GM23338 (cell line): ENCODE results near the gene SBNO1.

ENCODE experiments used
- CREB1 ChIP-seq: fragments of 250-450 bp; sonication (Bioruptor Pico); IDR thresholded peaks from 2 replicates; pipeline ENCODE4 v1.5.0; 2020; ENCODE audit warnings: low read depth, mild to moderate bottlenecking, moderate library complexity
- CTCF ChIP-seq, 2 experiments: fragments of 200-600 bp in 1 of 2; sonication (generic) in 1 of 2; conservative IDR thresholded peaks; 2 replicates each; pipeline versions ENCODE4 v1.5.1 to v1.6.1; 2016 to 2017; ENCODE audit warnings: antibody characterized with exemption in 2 of 2, low read depth in 2 of 2, mild to moderate bottlenecking in 2 of 2, moderate library complexity in 1 of 2
- EZH2 ChIP-seq: fragments of 200-600 bp; sonication (generic); IDR thresholded peaks from one replicate; pipeline ENCODE4 v1.8.0; 2017; ENCODE audit warnings: antibody characterized with exemption, mild to moderate bottlenecking, low read depth; ENCODE audit not compliant: unreplicated experiment
- EZH2phosphoT487 ChIP-seq: fragments of 200-600 bp; sonication (generic); IDR thresholded peaks from one replicate; pipeline ENCODE4 v1.8.1; 2018; ENCODE audit warnings: antibody characterized with exemption; ENCODE audit not compliant: unreplicated experiment
- JUNB ChIP-seq: IDR thresholded peaks from one replicate; pipeline ENCODE4 v1.6.1; 2016; ENCODE audit warnings: antibody characterized with exemption; ENCODE audit not compliant: unreplicated experiment
- NANOG ChIP-seq: IDR thresholded peaks from 2 replicates; pipeline ENCODE4 v1.6.1; 2016; ENCODE audit warnings: antibody characterized with exemption, borderline replicate concordance
- POLR2AphosphoS5 ChIP-seq: IDR thresholded peaks from 2 replicates; pipeline ENCODE4 v1.6.1; 2016; ENCODE audit warnings: antibody characterized with exemption, low read depth
- REST ChIP-seq: IDR thresholded peaks from one replicate; pipeline ENCODE4 v1.6.1; 2018; ENCODE audit warnings: antibody characterized with exemption; ENCODE audit not compliant: unreplicated experiment
- ZNF462 ChIP-seq: fragments of 250-450 bp; sonication (Bioruptor Pico); IDR thresholded peaks from 2 replicates; pipeline ENCODE4 v1.5.0; 2020; ENCODE audit warnings: mild to moderate bottlenecking, moderate library complexity

DNA sequence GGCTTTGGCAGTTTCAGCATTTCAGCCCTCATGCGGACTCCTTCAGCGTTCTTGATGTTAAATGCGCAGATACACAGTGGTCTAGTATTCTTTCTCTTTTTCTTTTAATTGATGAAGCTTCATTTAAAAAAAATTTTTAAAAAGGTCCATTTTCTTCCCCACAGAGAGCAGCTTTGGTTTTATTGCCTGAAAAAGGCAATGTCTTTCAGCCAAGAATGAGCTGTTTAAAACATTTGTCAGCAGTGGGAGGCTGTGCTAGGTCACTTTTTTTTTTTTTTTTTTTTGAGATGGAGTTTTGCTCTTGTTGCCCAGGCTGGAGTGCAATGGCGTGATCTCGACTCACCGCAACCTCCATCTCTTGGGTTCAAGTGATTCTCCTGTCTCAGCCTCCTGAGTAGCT, 32.8 kb upstream of the SBNO1 start:
- no peak for TF ChIP-seq CTCF (conservative IDR thresholded peaks at IDR 0.05; ENCODE audit: low read depth in 2 of 2)
- TF ChIP-seq EZH2 = no peak
- TF ChIP-seq POLR2AphosphoS5 = no peak
- no peak for TF ChIP-seq REST
- TF ChIP-seq JUNB = no peak
- TF ChIP-seq EZH2phosphoT487 = no peak
- TF ChIP-seq ZNF462 (CRISPR knock-in tag) = no peak
- TF ChIP-seq CREB1 (CRISPR knock-in tag) = no peak
- TF ChIP-seq NANOG = no peak
